Lung (tissue), 12 donors: ENCODE results near the gene INCA1. TPM values are rescaled to one million over a fixed set of nuclear protein-coding genes. Genes with fewer than 3 reads are reported as not detected.
A peak's percentile ranks its signal among the peaks of the same experiment; 100 is the strongest.

ENCODE experiments used
- ATAC-seq: fragments of 200-7000 bp; cut with Tn5 transposase; one replicate; pipeline ENCODE4 v1.9.1; 2020; ENCODE audit warnings: moderate number of reproducible peaks; ENCODE audit not compliant: insufficient read depth, low FRiP score
- DNase-seq, 3 donors: peaks; one replicate each; pipeline ENCODE4 v3.0.0-alpha.2; 2013 to 2017
- H3K27ac ChIP-seq, 2 donors: one replicate each; pipeline ENCODE4 v1.5.1; 2013; ENCODE audit warnings: mild to moderate bottlenecking in 2 of 2, moderate library complexity in 2 of 2, control low read depth in 1 of 2, inconsistent platforms in 1 of 2, low read depth in 1 of 2, low read length in 1 of 2
- H3K27me3 ChIP-seq, 3 donors: one replicate each; pipeline ENCODE4 v1.5.1; 2013; ENCODE audit warnings: low read length in 2 of 3; ENCODE audit not compliant: control insufficient read depth in 3 of 3, insufficient read depth in 3 of 3
- H3K36me3 ChIP-seq, 4 donors: one replicate each; pipeline ENCODE4 v1.5.1; 2013; ENCODE audit warnings: low read length in 4 of 4, mild to moderate bottlenecking in 1 of 4, moderate library complexity in 1 of 4; ENCODE audit not compliant: control insufficient read depth in 4 of 4, insufficient read depth in 4 of 4
- H3K4me1 ChIP-seq, 5 donors: one replicate each; pipeline ENCODE4 v1.5.1; 2013; ENCODE audit warnings: low read length in 5 of 5, mild to moderate bottlenecking in 2 of 5, moderate library complexity in 1 of 5; ENCODE audit not compliant: control insufficient read depth in 5 of 5, insufficient read depth in 5 of 5
- H3K4me3 ChIP-seq: one replicate; pipeline ENCODE4 v1.5.1; 2013; ENCODE audit warnings: mild to moderate bottlenecking, control low read depth, moderate library complexity
- H3K9ac ChIP-seq, 2 donors: one replicate each; pipeline ENCODE4 v1.5.1; 2013; ENCODE audit warnings: low read length in 2 of 2, control low read depth in 1 of 2; ENCODE audit not compliant: insufficient read depth in 1 of 2
- H3K9me3 ChIP-seq, 4 donors: one replicate each; pipeline ENCODE4 v1.5.1; 2013; ENCODE audit warnings: low read length in 3 of 4, mild to moderate bottlenecking in 1 of 4, moderate library complexity in 1 of 4; ENCODE audit not compliant: control insufficient read depth in 4 of 4, insufficient read depth in 3 of 4
- CTCF ChIP-seq: IDR thresholded peaks from 2 replicates; pipeline ENCODE4 v1.5.1; 2012; ENCODE audit warnings: mild to moderate bottlenecking; ENCODE audit errors: control extremely low read depth, extremely low read depth
- WGBS, 2 donors: extraction: QIAGEN DNeasy Blood & Tissue Kit; methylation state at CpG; one replicate each; pipeline ENCODE4 v1.1.7; 2013; 5-methylcytosine and 5-hydroxymethylcytosine counted together
- polyA plus RNA-seq, 2 donors: library from polyadenylated mRNA; stranded (reverse); fragments of 200-250 nt; gene quantifications; one replicate each; pipeline ENCODE4 v1.2.1, GENCODE V29; 2013
- total RNA-seq, 2 donors: library from RNA; depleted of rRNA in 1 of 2; stranded (reverse); fragments of >200 nt in 1 of 2; gene quantifications; one replicate each; pipeline ENCODE4 v1.2.1, GENCODE V29; 2014 to 2021
- donor health status: control.
- donor health status: control.
- donor health status: Bipolar disorder and iron deficiency.
- donor health status: healthy.
- donor health status: DM: yes; HTN: yes; CAD: no.

The INCA1 gene
- total and polyA plus RNA-seq, 4 donors = 0.89 to 3.4 (median 1.9) TPM

- ATAC-seq (no peak), DNase-seq (no peak)
- no peaks in the 10 kb centered on the region for H3K4me1 ChIP-seq
- no peaks in the 10 kb centered on the region for H3K27me3 ChIP-seq
- H3K4me3 ChIP-seq = no peak overlapping the region
- TF ChIP-seq CTCF = no peak
- no peaks in the 10 kb centered on the region for H3K9me3 ChIP-seq
- H3K36me3 ChIP-seq = no peaks in the 10 kb centered on the region
- 94 to 100% methylated on average over 1 of the region's 1 CpG for WGBS, 2 donors
- no peak overlapping the region for H3K9ac ChIP-seq
- no peak overlapping the region for H3K27ac ChIP-seq
Observed at GRCh38 chr17:5043524-5043923, 46.2 kb upstream of the INCA1 start.

GRCh38 chr17:5042157-5043022 lies 45.1 kb upstream of the INCA1 start:
- 79 to 84% methylated on average over 15 of the region's 15 CpGs for WGBS, 2 donors
- Histone ChIP-seq H3K36me3 (no peaks in the 10 kb centered on the region), H3K9me3 (no peaks in the 10 kb centered on the region), H3K4me3 (no peak overlapping the region), H3K27ac (no peak overlapping the region), H3K4me1 (no peaks in the 10 kb centered on the region), H3K9ac (no peak overlapping the region), H3K27me3 (no peaks in the 10 kb centered on the region)
- no peak for DNase-seq
- TF ChIP-seq CTCF = no peak
- no peak for ATAC-seq

GRCh38 chr17:5035315-5035714 lies 38.0 kb upstream of the INCA1 start, which contains the start of gene SLC52A1:
SLC52A1 (minus strand) TSS chr17:5035426; CDS start chr17:5034606, 820 bp downstream.
- peaks cover 0 to 5% (median 0%) of the 10 kb centered on the region in 5 donors for H3K4me1 ChIP-seq
- no peak within 1 kb of the TSS for H3K9ac ChIP-seq
- no peak for TF ChIP-seq CTCF
- H3K27ac ChIP-seq = no peak within 1 kb of the TSS
- no peaks in the 10 kb centered on the region for H3K9me3 ChIP-seq
- WGBS, 2 donors = 8 to 13% methylated on average over 14 to 24 of the region's 24 CpGs
- no peak within 1 kb of the TSS for H3K4me3 ChIP-seq
- peak in 1 of 3 donors; percentile 13 for DNase-seq
- no peaks in the 10 kb centered on the region for H3K36me3 ChIP-seq
- ATAC-seq = no peak
- H3K27me3 ChIP-seq = peaks cover 0 to 12% (median 0%) of the 10 kb centered on the region in 3 donors
